Measurements from ENCODE around the gene GMNC.
"Not testable (repeated sequence)": the region's sequence is repeated elsewhere in the genome, so short reads cannot be mapped to it uniquely, and the experiment has no call there.

GMNC gene

DNA sequence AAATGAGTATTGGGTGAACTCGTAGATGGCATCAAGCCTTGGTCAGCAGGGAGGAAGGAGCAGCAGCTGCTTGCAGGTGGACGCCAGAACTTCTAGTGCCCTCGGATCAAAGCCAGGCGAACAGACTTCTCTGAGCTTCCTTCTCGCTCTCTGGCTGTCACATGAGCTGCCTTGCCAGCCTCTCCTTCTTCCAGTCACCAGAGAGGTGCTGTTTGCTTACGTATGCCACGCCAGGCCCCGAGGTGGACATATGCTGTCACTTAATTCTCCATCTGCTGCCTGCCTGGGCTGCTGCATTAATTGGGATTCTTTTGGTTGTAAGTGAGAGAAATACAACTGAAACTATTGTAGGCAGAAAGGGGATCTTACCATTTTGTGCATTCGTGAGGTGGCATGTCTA lies 12.6 kb upstream of the GMNC start:
- H3K27me3 ChIP-seq (ENCODE audit: low read depth, low read length); H3K4me3 ChIP-seq (ENCODE audit: low read depth in 1 of 2, low read length in 2 of 2); H3K4me1 ChIP-seq (ENCODE audit: control insufficient read depth in 1 of 2, insufficient read depth in 2 of 2, low read length in 2 of 2); H3K27ac ChIP-seq (ENCODE audit: low read length); H3K36me3 ChIP-seq (ENCODE audit: control insufficient read depth in 1 of 2, insufficient read depth in 2 of 2, low read length in 2 of 2); H3K9me3 ChIP-seq (ENCODE audit: control insufficient read depth in 1 of 2, low read length in 2 of 2): not testable (repeated sequence)

DNA sequence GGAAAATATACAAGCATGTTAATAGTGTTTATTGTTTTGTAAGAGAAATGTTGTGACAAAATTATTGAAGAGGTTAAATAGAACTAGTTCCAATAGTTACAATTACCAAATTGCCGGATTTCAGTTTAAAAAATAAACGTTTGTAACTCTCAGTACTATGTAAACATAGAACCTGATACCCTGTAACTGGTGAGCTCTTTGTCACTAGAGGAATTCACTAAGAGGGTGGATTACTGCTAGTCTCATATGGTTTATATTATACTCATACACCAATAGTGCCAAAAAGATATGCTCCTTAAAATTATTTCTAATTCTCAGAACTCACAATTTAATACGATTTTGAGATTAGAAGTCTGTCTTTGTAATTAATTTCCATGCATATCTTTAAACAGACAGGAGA lies 7.6 kb upstream of the GMNC start:
- H3K27ac ChIP-seq (ENCODE audit: low read length) = no peak overlapping the region
- H3K4me3 ChIP-seq (ENCODE audit: low read depth in 1 of 2, low read length in 2 of 2) = no peak overlapping the region
- no peaks in the 10 kb centered on the region for H3K27me3 ChIP-seq (ENCODE audit: low read depth, low read length)

DNA sequence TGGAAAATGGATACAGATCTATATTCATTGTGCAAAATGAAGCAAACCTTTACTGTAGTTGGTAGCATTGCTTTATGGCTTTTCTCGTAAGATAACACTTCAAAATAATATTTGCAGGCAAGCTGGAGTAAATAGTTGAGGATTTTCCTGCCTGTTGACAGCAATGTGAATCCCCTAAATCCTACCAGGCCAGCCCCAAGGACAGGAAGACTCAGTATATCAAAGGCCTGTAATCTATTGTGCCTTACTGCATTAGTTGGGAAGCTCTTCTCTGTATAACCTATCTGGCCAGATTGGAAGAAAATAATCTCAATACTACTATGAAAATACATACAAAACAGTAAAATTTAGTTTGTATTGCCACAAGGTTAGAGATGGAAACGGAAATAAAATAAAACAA lies 4.6 kb upstream of the GMNC start:
- no peak overlapping the region for H3K4me3 ChIP-seq (ENCODE audit: low read depth in 1 of 2, low read length in 2 of 2)
- H3K27ac ChIP-seq (ENCODE audit: low read length) = no peak overlapping the region
- H3K4me1 ChIP-seq (ENCODE audit: control insufficient read depth in 1 of 2, insufficient read depth in 2 of 2, low read length in 2 of 2) = no peaks in the 10 kb centered on the region
- no peaks in the 10 kb centered on the region for H3K27me3 ChIP-seq (ENCODE audit: low read depth, low read length)
- no peaks in the 10 kb centered on the region for H3K36me3 ChIP-seq (ENCODE audit: control insufficient read depth in 1 of 2, insufficient read depth in 2 of 2, low read length in 2 of 2)
- no peaks in the 10 kb centered on the region for H3K9me3 ChIP-seq (ENCODE audit: control insufficient read depth in 1 of 2, low read length in 2 of 2)

More for the DNA sequence above, 7.6 kb upstream of the GMNC start:
- H3K36me3 ChIP-seq (ENCODE audit: control insufficient read depth in 1 of 2, insufficient read depth in 2 of 2, low read length in 2 of 2) = no peaks in the 10 kb centered on the region
- no peaks in the 10 kb centered on the region for H3K9me3 ChIP-seq (ENCODE audit: control insufficient read depth in 1 of 2, low read length in 2 of 2)
- H3K4me1 ChIP-seq (ENCODE audit: control insufficient read depth in 1 of 2, insufficient read depth in 2 of 2, low read length in 2 of 2) = no peaks in the 10 kb centered on the region

DNA sequence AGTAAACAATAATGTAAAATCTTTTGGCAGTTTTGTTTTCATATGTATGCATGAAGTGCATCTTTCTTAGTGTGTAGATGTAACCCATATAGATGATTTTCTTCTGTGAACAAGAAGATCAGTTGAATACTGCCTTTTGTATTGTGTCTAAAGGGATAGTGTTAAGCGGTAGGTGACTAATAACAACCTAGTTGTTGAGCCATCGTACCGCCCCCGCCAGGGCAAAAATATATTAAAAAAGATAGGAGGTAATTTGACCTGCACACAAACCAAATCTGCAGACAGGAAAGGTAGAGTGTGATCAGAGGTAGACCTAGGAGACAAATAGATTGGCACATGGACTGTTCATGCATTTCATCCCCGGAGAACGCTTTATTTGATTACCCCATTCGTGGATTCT lies 3.3 kb upstream of the GMNC start:
- Histone ChIP-seq H3K27me3 (ENCODE audit: low read depth, low read length) (no peaks in the 10 kb centered on the region), H3K9me3 (ENCODE audit: control insufficient read depth in 1 of 2, low read length in 2 of 2) (no peaks in the 10 kb centered on the region), H3K27ac (ENCODE audit: low read length) (no peak overlapping the region), H3K4me1 (ENCODE audit: control insufficient read depth in 1 of 2, insufficient read depth in 2 of 2, low read length in 2 of 2) (no peaks in the 10 kb centered on the region), H3K36me3 (ENCODE audit: control insufficient read depth in 1 of 2, insufficient read depth in 2 of 2, low read length in 2 of 2) (no peaks in the 10 kb centered on the region), H3K4me3 (ENCODE audit: low read depth in 1 of 2, low read length in 2 of 2) (no peak overlapping the region)

DNA sequence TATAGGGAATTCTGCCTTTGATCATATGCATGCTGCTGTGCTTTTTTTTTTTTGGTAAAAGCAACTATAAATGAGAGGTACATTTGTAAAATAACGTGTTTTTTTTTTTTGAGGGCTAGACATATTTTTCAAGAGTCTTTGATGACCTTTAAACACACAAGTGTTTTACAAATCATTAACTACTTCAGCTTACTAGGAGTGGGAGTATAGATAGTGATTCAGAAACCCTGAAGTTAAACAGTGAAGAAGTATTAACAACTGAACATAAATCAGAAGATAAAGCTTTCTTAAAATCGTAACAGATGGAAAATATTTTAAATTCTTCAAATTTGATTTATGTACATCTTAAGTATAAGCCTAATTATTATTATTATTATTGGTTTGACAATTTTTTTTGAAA lies 2.9 kb upstream of the GMNC start:
- no peak overlapping the region for H3K27ac ChIP-seq (ENCODE audit: low read length)
- H3K27me3 ChIP-seq (ENCODE audit: low read depth, low read length) = no peaks in the 10 kb centered on the region
- H3K4me3 ChIP-seq (ENCODE audit: low read depth in 1 of 2, low read length in 2 of 2) = no peak overlapping the region
- H3K4me1 ChIP-seq (ENCODE audit: control insufficient read depth in 1 of 2, insufficient read depth in 2 of 2, low read length in 2 of 2) = no peaks in the 10 kb centered on the region
- no peaks in the 10 kb centered on the region for H3K36me3 ChIP-seq (ENCODE audit: control insufficient read depth in 1 of 2, insufficient read depth in 2 of 2, low read length in 2 of 2)
- no peaks in the 10 kb centered on the region for H3K9me3 ChIP-seq (ENCODE audit: control insufficient read depth in 1 of 2, low read length in 2 of 2)

DNA sequence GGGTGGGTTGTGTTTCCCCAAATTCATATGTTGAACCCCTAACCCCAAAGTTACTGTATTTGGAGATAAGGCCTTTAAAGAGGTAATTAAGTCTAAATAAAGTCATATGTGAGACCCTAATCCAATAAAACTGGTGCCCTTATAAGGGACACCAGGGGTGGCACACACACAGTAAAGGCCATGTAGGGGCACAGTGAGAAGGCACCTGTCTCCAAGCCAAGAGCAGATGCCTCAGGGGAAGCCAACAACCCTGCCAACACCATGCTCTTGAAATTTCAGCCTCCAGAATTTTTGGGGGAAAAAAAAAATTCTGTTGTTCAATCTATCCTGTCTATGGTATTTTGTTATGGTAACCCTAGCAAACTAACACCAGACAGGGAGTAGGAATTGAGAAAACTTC lies 1.5 kb upstream of the GMNC start:
- no peaks in the 10 kb centered on the region for H3K4me1 ChIP-seq (ENCODE audit: control insufficient read depth in 1 of 2, insufficient read depth in 2 of 2, low read length in 2 of 2)
- no peaks in the 10 kb centered on the region for H3K36me3 ChIP-seq (ENCODE audit: control insufficient read depth in 1 of 2, insufficient read depth in 2 of 2, low read length in 2 of 2)
- no peak overlapping the region for H3K27ac ChIP-seq (ENCODE audit: low read length)
- H3K4me3 ChIP-seq (ENCODE audit: low read depth in 1 of 2, low read length in 2 of 2) = no peak overlapping the region
- H3K9me3 ChIP-seq (ENCODE audit: control insufficient read depth in 1 of 2, low read length in 2 of 2) = no peaks in the 10 kb centered on the region
- H3K27me3 ChIP-seq (ENCODE audit: low read depth, low read length) = no peaks in the 10 kb centered on the region

DNA sequence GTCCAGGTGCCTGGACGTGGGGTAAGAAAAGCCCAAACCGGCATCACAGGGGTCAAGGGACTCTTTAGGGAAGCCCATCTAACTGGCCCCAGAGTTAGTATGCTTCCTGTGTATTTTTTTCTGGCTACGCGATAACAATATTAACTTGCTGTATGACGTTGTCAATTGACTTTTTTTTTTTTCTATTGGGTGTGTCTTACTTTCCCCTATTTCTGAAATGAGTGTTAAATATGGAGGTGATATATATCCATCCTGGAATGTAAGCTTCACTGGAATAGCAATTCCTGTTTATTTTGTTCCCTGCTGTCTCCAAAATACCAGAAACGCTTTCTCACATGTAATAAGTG lies 598 bp upstream of the GMNC start:
- H3K27me3 ChIP-seq (ENCODE audit: low read depth, low read length) = no peaks in the 10 kb centered on the region
- no peaks in the 10 kb centered on the region for H3K4me1 ChIP-seq (ENCODE audit: control insufficient read depth in 1 of 2, insufficient read depth in 2 of 2, low read length in 2 of 2)
- H3K36me3 ChIP-seq (ENCODE audit: control insufficient read depth in 1 of 2, insufficient read depth in 2 of 2, low read length in 2 of 2) = no peaks in the 10 kb centered on the region
- peak overlapping the region; percentile 64 to 67 for H3K4me3 ChIP-seq (ENCODE audit: low read depth in 1 of 2, low read length in 2 of 2)
- H3K27ac ChIP-seq (ENCODE audit: low read length) = no peak overlapping the region
- H3K9me3 ChIP-seq (ENCODE audit: control insufficient read depth in 1 of 2, low read length in 2 of 2) = no peaks in the 10 kb centered on the region

DNA sequence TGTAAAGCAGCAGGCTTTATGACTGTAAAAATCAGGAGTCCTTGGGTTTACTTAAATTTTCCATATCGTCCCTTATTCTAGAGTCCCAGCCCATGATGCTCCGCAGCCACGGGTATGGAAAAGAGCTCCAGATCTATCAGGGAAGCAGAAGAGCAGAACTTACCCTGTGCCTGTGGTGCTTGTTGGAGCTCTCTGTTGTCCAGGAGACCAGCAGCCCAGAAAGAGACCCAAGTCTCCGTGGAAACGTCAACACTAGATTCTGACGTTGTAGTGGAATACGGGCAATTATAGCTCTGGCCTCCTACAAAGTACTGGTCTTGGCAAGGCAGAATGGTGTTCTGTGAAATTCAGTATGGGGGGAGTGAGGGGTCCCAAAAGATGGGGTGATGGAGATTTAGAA lies 2.0 kb downstream of the GMNC start:
- H3K27ac ChIP-seq (ENCODE audit: low read length) = no peak overlapping the region
- no peaks in the 10 kb centered on the region for H3K9me3 ChIP-seq (ENCODE audit: control insufficient read depth in 1 of 2, low read length in 2 of 2)
- no peaks in the 10 kb centered on the region for H3K4me1 ChIP-seq (ENCODE audit: control insufficient read depth in 1 of 2, insufficient read depth in 2 of 2, low read length in 2 of 2)
- H3K36me3 ChIP-seq (ENCODE audit: control insufficient read depth in 1 of 2, insufficient read depth in 2 of 2, low read length in 2 of 2) = no peaks in the 10 kb centered on the region
- no peak overlapping the region for H3K4me3 ChIP-seq (ENCODE audit: low read depth in 1 of 2, low read length in 2 of 2)
- H3K27me3 ChIP-seq (ENCODE audit: low read depth, low read length) = no peaks in the 10 kb centered on the region

DNA sequence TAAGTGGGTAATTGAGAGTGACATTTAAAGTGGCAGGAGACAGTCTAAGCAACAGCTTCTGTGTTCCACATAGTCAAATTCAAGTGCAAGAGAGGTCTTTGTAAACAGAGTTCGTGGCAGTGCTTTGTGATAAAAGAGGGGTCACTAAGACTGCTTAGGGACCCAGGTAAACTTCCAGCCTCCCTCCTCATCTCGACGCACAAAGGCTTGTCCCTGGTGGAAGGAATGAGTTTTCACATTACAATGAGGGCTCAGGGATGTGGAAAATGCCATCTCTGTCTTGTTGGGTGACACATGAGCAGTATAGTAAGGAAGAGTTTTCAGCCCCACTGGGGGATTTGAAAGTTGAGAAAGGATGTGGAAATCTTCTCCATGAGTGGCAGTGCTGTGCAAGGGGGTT lies 7.3 kb downstream of the GMNC start:
- H3K4me1 ChIP-seq (ENCODE audit: control insufficient read depth in 1 of 2, insufficient read depth in 2 of 2, low read length in 2 of 2) = no peaks in the 10 kb centered on the region
- no peaks in the 10 kb centered on the region for H3K27me3 ChIP-seq (ENCODE audit: low read depth, low read length)
- no peak overlapping the region for H3K27ac ChIP-seq (ENCODE audit: low read length)
- H3K36me3 ChIP-seq (ENCODE audit: control insufficient read depth in 1 of 2, insufficient read depth in 2 of 2, low read length in 2 of 2) = no peaks in the 10 kb centered on the region
- H3K9me3 ChIP-seq (ENCODE audit: control insufficient read depth in 1 of 2, low read length in 2 of 2) = no peaks in the 10 kb centered on the region
- no peak overlapping the region for H3K4me3 ChIP-seq (ENCODE audit: low read depth in 1 of 2, low read length in 2 of 2)

DNA sequence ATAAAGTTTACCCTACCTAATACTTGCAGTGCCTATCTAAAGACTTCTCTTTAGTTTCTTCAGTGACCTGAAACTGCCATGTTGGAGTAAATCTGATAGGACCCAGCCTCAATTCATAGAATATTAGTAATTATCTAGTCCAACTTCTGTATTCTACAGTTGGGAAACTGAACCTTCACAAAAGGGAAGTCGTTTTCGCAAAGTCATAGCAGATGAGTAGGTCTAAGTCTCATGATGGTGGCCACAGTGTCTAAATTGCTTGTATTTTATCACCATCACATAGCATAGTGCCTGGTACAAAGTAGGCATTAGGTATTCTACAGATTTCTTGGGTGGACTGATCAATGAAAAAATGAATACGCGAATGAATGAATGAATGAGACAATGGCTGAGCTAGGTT lies 8.4 kb downstream of the GMNC start:
- H3K4me1 ChIP-seq (ENCODE audit: control insufficient read depth in 1 of 2, insufficient read depth in 2 of 2, low read length in 2 of 2) = no peaks in the 10 kb centered on the region
- no peaks in the 10 kb centered on the region for H3K36me3 ChIP-seq (ENCODE audit: control insufficient read depth in 1 of 2, insufficient read depth in 2 of 2, low read length in 2 of 2)
- H3K4me3 ChIP-seq (ENCODE audit: low read depth in 1 of 2, low read length in 2 of 2) = no peak overlapping the region
- no peaks in the 10 kb centered on the region for H3K9me3 ChIP-seq (ENCODE audit: control insufficient read depth in 1 of 2, low read length in 2 of 2)
- H3K27me3 ChIP-seq (ENCODE audit: low read depth, low read length) = no peaks in the 10 kb centered on the region
- no peak overlapping the region for H3K27ac ChIP-seq (ENCODE audit: low read length)

DNA sequence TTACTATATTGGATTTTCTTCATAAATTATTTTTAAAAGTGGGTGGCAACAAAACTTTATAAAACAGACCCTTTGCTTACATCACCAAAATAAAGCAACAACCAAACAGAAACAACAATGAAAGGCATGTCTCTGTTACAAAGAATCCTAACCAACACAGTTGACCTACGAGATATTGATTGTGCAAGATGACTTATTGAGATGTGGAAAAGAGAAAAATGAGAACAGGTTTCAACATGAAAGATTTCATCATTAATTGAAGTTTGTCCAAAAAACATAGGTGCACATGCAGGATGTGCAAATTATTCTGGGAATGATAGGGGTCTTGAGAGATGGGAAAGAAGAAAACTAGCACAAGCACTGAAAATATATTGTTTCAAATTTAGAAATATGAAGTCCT lies 9.0 kb downstream of the GMNC start:
- no peaks in the 10 kb centered on the region for H3K4me1 ChIP-seq (ENCODE audit: control insufficient read depth in 1 of 2, insufficient read depth in 2 of 2, low read length in 2 of 2)
- no peak overlapping the region for H3K27ac ChIP-seq (ENCODE audit: low read length)
- H3K4me3 ChIP-seq (ENCODE audit: low read depth in 1 of 2, low read length in 2 of 2) = no peak overlapping the region
- no peaks in the 10 kb centered on the region for H3K27me3 ChIP-seq (ENCODE audit: low read depth, low read length)
- no peaks in the 10 kb centered on the region for H3K9me3 ChIP-seq (ENCODE audit: control insufficient read depth in 1 of 2, low read length in 2 of 2)
- no peaks in the 10 kb centered on the region for H3K36me3 ChIP-seq (ENCODE audit: control insufficient read depth in 1 of 2, insufficient read depth in 2 of 2, low read length in 2 of 2)

DNA sequence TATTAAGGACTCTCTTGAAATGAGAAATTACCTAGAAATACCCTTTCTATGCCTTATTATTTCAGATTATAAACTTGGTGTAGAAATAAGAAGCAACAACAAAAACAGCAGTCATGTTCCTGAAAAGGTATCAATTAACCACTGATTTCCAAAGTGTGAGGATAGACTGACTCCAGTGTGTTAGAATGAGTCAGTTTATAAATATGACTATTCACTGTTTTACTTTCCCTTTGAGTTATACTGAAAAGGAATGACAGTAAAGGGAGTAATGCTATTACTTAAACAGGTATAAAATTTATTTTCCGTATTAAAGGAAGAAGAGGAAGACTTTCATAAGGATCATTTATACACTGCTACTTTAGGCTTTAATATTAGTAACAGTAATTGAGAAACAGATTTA lies 12.9 kb downstream of the GMNC start:
- Histone ChIP-seq H3K27ac (ENCODE audit: low read length) (no peak overlapping the region), H3K27me3 (ENCODE audit: low read depth, low read length) (no peaks in the 10 kb centered on the region), H3K9me3 (ENCODE audit: control insufficient read depth in 1 of 2, low read length in 2 of 2) (no peaks in the 10 kb centered on the region), H3K36me3 (ENCODE audit: control insufficient read depth in 1 of 2, insufficient read depth in 2 of 2, low read length in 2 of 2) (no peaks in the 10 kb centered on the region), H3K4me3 (ENCODE audit: low read depth in 1 of 2, low read length in 2 of 2) (no peak overlapping the region), H3K4me1 (ENCODE audit: control insufficient read depth in 1 of 2, insufficient read depth in 2 of 2, low read length in 2 of 2) (no peaks in the 10 kb centered on the region)

All from muscle layer of duodenum (tissue), 2 donors.